AG09309 (cell line): ENCODE results near the gene KLHL17.

Experiments used
- DNase-seq: peaks from one replicate; pipeline ENCODE4 v3.0.0-alpha.2; 2010; ENCODE audit warnings: low read depth
- H3K4me3 ChIP-seq: 2 replicates; pipeline ENCODE4 v1.5.1; 2011; ENCODE audit warnings: mild to moderate bottlenecking, low read depth, low read length, moderate library complexity; ENCODE audit not compliant: control insufficient read depth
- TF ChIP-seq, protein P1 (sequence below): IDR thresholded peaks from 2 replicates; pipeline ENCODE4 v1.5.1; 2011; ENCODE audit warnings: mild to moderate bottlenecking, low read depth, low read length, inconsistent platforms; ENCODE audit not compliant: insufficient read depth, control insufficient read depth; ENCODE audit errors: missing control alignments

The KLHL17 gene

DNA sequence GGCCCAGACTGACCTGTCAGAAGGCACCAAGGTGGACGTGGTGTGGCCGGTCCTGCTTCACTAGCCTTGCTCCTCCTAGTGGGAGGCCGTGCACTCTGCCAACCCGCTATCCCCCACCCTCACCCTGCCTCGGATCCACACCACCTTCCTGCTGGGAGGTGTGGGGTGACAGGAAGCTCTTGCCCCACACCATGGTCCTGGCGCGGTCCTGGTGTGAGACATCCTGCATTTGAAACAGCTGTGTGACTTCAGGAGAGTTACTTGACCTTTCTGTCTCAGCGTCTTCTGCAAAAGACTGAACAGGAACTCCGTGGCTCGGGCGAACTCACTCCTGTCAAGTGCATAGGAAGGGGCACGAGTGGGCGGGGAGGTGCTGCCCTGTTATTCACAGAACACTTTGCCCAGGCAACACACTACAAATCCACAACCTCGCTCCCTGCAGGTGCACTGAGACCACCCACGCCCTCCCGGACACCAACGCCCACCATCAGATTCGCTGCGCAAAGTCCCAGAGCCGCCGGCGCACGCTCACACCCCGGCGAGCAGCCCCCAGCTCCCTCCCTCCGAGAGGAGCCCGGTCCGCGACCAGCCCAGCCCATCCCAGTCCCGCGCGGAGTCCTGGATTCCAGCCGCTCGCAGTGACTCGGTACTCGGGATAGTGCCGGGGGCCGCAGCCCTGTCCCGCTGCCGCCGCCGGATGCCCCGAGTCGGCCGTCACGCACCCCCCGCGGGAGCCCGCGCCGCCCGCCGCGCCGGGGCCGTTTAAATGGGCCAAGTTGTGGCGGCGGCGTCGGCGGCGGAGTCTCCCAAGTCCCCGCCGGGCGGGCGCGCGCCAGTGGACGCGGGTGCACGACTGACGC is 37.0 kb upstream of the KLHL17 start, which contains the start of gene SAMD11:
Gene SAMD11 (plus strand): TSS at position 793 of the 860 bp plus-strand sequence. CDS start 509 bp downstream, outside the sequence.
- TF ChIP-seq, protein P1, sequence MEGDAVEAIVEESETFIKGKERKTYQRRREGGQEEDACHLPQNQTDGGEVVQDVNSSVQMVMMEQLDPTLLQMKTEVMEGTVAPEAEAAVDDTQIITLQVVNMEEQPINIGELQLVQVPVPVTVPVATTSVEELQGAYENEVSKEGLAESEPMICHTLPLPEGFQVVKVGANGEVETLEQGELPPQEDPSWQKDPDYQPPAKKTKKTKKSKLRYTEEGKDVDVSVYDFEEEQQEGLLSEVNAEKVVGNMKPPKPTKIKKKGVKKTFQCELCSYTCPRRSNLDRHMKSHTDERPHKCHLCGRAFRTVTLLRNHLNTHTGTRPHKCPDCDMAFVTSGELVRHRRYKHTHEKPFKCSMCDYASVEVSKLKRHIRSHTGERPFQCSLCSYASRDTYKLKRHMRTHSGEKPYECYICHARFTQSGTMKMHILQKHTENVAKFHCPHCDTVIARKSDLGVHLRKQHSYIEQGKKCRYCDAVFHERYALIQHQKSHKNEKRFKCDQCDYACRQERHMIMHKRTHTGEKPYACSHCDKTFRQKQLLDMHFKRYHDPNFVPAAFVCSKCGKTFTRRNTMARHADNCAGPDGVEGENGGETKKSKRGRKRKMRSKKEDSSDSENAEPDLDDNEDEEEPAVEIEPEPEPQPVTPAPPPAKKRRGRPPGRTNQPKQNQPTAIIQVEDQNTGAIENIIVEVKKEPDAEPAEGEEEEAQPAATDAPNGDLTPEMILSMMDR, result no peak
- DNase-seq, result peak; percentile 46
- H3K4me3 ChIP-seq, result peak within 1 kb of the TSS; percentile 70

DNA sequence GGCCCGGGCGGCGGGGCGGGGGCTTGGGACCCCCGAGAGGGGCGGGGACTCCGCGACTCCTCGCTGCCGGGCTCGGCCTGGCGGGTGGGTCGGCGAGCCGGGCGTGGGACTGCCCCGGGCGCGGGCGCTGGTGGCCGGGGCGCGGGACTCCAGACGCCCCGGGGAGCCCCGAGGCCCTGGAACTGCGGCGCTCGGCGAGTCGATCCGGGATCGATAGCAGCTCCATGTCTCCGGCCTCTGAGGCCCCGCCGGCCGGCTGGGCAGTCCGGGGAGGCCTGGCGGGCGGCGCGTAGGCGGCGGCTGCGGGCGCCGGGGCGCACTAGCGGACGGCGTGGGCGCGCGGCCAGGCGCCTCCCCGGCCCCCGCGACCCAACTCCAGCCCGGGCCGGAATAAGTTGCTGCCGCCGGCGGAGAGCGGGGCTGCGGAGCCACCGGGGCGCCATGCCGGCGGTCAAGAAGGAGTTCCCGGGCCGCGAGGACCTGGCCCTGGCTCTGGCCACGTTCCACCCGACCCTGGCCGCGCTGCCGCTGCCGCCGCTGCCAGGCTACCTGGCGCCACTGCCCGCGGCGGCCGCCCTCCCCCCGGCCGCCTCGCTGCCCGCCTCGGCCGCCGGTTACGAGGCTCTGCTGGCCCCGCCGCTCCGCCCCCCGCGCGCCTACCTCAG is 36.3 kb upstream of the KLHL17 start:
- TF ChIP-seq, protein P1, result no peak
- no peak for DNase-seq
- H3K4me3 ChIP-seq, result peak overlapping the region; percentile 70

GRCh38 chr1:924656-925560 is 35.5 kb upstream of the KLHL17 start:
- DNase-seq, result no peak
- peak overlapping the region; percentile 70 for H3K4me3 ChIP-seq
- TF ChIP-seq, protein P1, result no peak

GRCh38 chr1:925561-926421 is 34.6 kb upstream of the KLHL17 start:
- TF ChIP-seq, protein P1, result peak; percentile 8
- no peak for DNase-seq
- peak overlapping the region; percentile 70 for H3K4me3 ChIP-seq

DNA sequence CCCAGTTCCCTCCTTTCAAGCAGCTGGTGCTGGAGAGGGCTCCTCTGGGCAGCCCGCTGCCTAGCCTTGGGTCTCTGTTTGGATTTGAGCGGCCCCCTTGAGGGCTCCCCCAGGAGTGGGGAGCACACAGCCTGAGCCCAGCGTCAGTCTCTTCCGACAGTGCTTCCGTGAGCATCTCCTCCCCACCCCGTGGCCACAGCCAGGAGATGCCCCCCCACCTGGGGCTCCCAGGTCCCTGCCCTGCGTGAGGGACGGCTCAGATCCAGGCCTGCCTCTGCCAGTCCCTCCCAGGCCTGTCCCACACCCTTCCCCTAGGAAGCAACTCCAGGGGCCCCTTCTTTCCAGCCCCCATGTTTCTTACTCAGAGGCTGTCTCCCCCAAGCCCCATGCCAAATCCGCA is 33.1 kb upstream of the KLHL17 start:
- no peak for DNase-seq
- H3K4me3 ChIP-seq, result no peak overlapping the region
- TF ChIP-seq, protein P1, result no peak
